HCT116 (cell line): ENCODE measurements around the gene HTN3. TPM values are rescaled to one million over a fixed set of nuclear protein-coding genes. Genes with fewer than 3 reads are reported as not detected.

Experiments used
- ATAC-seq: fragments of 200-7000 bp; cut with Tn5 transposase; 2 replicates; pipeline ENCODE4 v1.9.1; 2020; ENCODE audit warnings: mild to moderate bottlenecking, moderate library complexity
- BruUV-seq: library from RNA; stranded (reverse); fragments of 400-500 nt; replicated peaks from 2 replicates; lab custom pipeline; 2021; lab: Mats Ljungman, UMichigan
- CTCF ChIA-PET: fragments of 300-600 bp; sonication (Branson Sonifier 250); formaldehyde crosslinking; loops from one replicate; lab custom pipeline; 2021; ENCODE audit warnings: antibody characterized with exemption; lab: Charles Lee
- POLR2A ChIA-PET: fragments of 300-600, 350-600 bp; sonication (Branson Sonifier 250); formaldehyde crosslinking; loops from one replicate; lab custom pipeline; 2021; ENCODE audit warnings: antibody characterized with exemption; lab: Charles Lee
- RAD21 ChIA-PET, 2 experiments: fragments of 300-600 bp; sonication (Branson Sonifier 250); formaldehyde crosslinking; loops; one replicate each; lab custom pipeline; 2023; ENCODE audit warnings: low total read pairs in 2 of 2; ENCODE audit not compliant: uncharacterized antibody in 2 of 2, unreplicated experiment in 2 of 2, low non-redundant PET in 1 of 2; lab: Charles Lee
- DNase-seq: peaks from one replicate; pipeline ENCODE4 v3.0.0-alpha.2; 2010; ENCODE audit warnings: low read depth, low spot score
- H2AFZ ChIP-seq: fragments of 200-600 bp; shearing (Covaris generic), sonication (generic); 2 replicates; pipeline ENCODE4 v1.6.1; 2017; ENCODE audit warnings: low read depth, mixed run types, mixed read lengths, antibody characterized with exemption, low read length; ENCODE audit not compliant: poor library complexity, severe bottlenecking
- H3K27ac ChIP-seq: 2 replicates; pipeline ENCODE4 v1.5.1; 2012; ENCODE audit warnings: low read depth, low read length
- H3K27me3 ChIP-seq: fragments of 200-600 bp; sonication (generic); 2 replicates; pipeline ENCODE4 v1.6.1; 2016; ENCODE audit warnings: mixed run types, low read length, mixed read lengths; ENCODE audit not compliant: insufficient read depth
- H3K36me3 ChIP-seq, 2 experiments: fragments of 200-500 bp in 1 of 2; fragments of 200-600 bp in 1 of 2; sonication (Bioruptor generic) in 1 of 2; sonication (generic) in 1 of 2; 2 replicates each; pipeline versions ENCODE4 v1.5.1 to v1.6.1; 2014 to 2016; ENCODE audit warnings: low read length in 2 of 2, inconsistent platforms in 1 of 2, mixed read lengths in 1 of 2, mixed run types in 1 of 2; ENCODE audit not compliant: insufficient read depth in 2 of 2, control insufficient read depth in 1 of 2
- H3K4me1 ChIP-seq, 2 experiments: fragments of 200-600 bp in 1 of 2; sonication (generic) in 1 of 2; 2 replicates each; pipeline versions ENCODE4 v1.5.1 to v1.6.1; 2012 to 2017; ENCODE audit warnings: low read length in 2 of 2, inconsistent platforms in 1 of 2, mild to moderate bottlenecking in 1 of 2, mixed read lengths in 1 of 2, mixed run types in 1 of 2, moderate library complexity in 1 of 2; ENCODE audit not compliant: insufficient read depth in 2 of 2, control insufficient read depth in 1 of 2
- H3K4me2 ChIP-seq: fragments of 200-600 bp; sonication (generic); 2 replicates; pipeline ENCODE4 v1.6.1; 2017; ENCODE audit warnings: mixed run types, low read length, mixed read lengths
- H3K4me3 ChIP-seq, 2 experiments: fragments of 200-600 bp in 1 of 2; sonication (generic) in 1 of 2; replicated peaks in 1 of 2; 2 replicates each; pipeline ENCODE4 v1.5.1; 2011 to 2016; ENCODE audit warnings: low read length in 2 of 2, control low read depth in 1 of 2, low read depth in 1 of 2, mild to moderate bottlenecking in 1 of 2, mixed read lengths in 1 of 2, mixed run types in 1 of 2
- H3K79me2 ChIP-seq: fragments of 200-600 bp; sonication (generic); 2 replicates; pipeline ENCODE4 v1.6.1; 2017; ENCODE audit warnings: mild to moderate bottlenecking, mixed run types, low read length, moderate library complexity, mixed read lengths; ENCODE audit not compliant: insufficient read depth
- H3K9ac ChIP-seq: fragments of 200-600 bp; sonication (generic); 2 replicates; pipeline ENCODE4 v1.6.1; 2016; ENCODE audit warnings: low read length, mixed read lengths
- H3K9me2 ChIP-seq: fragments of 200-600 bp; sonication (generic), shearing (Covaris generic); 2 replicates; pipeline ENCODE4 v1.6.1; 2017; ENCODE audit warnings: mixed run types, mild to moderate bottlenecking, moderate library complexity; ENCODE audit not compliant: insufficient read depth
- H3K9me3 ChIP-seq, 2 experiments: fragments of 200-500 bp in 1 of 2; fragments of 200-600 bp in 1 of 2; sonication (Bioruptor generic) in 1 of 2; sonication (generic) in 1 of 2; 2 replicates each; pipeline ENCODE4 v1.6.1; 2014 to 2017; ENCODE audit warnings: low read length in 2 of 2, mixed read lengths in 2 of 2, inconsistent platforms in 1 of 2, low read depth in 1 of 2, mild to moderate bottlenecking in 1 of 2, mixed run types in 1 of 2, moderate library complexity in 1 of 2; ENCODE audit not compliant: control insufficient read depth in 1 of 2, insufficient read depth in 1 of 2
- H4K20me1 ChIP-seq: fragments of 200-600 bp; sonication (generic), shearing (Covaris generic); 2 replicates; pipeline ENCODE4 v1.6.1; 2017; ENCODE audit warnings: mixed run types, mild to moderate bottlenecking, moderate library complexity; ENCODE audit not compliant: insufficient read depth
- ATF3 ChIP-seq: IDR thresholded peaks from 2 replicates; pipeline ENCODE4 v1.6.1; 2012
- CBX3 ChIP-seq: IDR thresholded peaks from 2 replicates; pipeline ENCODE4 v1.6.1; 2012; ENCODE audit warnings: low read depth
- CEBPB ChIP-seq: IDR thresholded peaks from 2 replicates; pipeline ENCODE4 v1.6.1; 2012; ENCODE audit warnings: low read depth
- EGR1 ChIP-seq: IDR thresholded peaks from 2 replicates; pipeline ENCODE4 v1.6.1; 2012; ENCODE audit warnings: low read depth
- EZH2 ChIP-seq: fragments of 200-600 bp; sonication (generic); IDR thresholded peaks from 2 replicates; pipeline ENCODE4 v1.6.1; 2017; ENCODE audit warnings: antibody characterized with exemption, mixed run types
- EZH2phosphoT487 ChIP-seq: fragments of 200-600 bp; IDR thresholded peaks from 2 replicates; pipeline ENCODE4 v1.6.1; 2018; ENCODE audit warnings: antibody characterized with exemption, borderline replicate concordance
- FOSL1 ChIP-seq: IDR thresholded peaks from 2 replicates; pipeline ENCODE4 v1.6.1; 2012; ENCODE audit warnings: low read depth
- POLR2AphosphoS5 ChIP-seq: IDR thresholded peaks from 2 replicates; pipeline ENCODE4 v1.6.1; 2011; ENCODE audit warnings: mild to moderate bottlenecking, low read depth, low read length, moderate library complexity
- RAD21 ChIP-seq: IDR thresholded peaks from 2 replicates; pipeline ENCODE4 v1.6.1; 2012; ENCODE audit warnings: low read depth, mild to moderate bottlenecking
- REST ChIP-seq: IDR thresholded peaks from 2 replicates; pipeline ENCODE4 v1.6.1; 2012; ENCODE audit warnings: low read depth
- SIN3A ChIP-seq: IDR thresholded peaks from 2 replicates; pipeline ENCODE4 v1.6.1; 2012; ENCODE audit warnings: low read depth
- SP1 ChIP-seq: IDR thresholded peaks from 2 replicates; pipeline ENCODE4 v1.6.1; 2012; ENCODE audit warnings: low read depth
- SRF ChIP-seq: IDR thresholded peaks from 2 replicates; pipeline ENCODE4 v1.6.1; 2012; ENCODE audit warnings: low read depth
- YY1 ChIP-seq: IDR thresholded peaks from 2 replicates; pipeline ENCODE4 v1.6.1; 2011; ENCODE audit warnings: low read length, low read depth, moderate library complexity, mild to moderate bottlenecking; ENCODE audit not compliant: insufficient replicate concordance; ENCODE audit errors: extremely low read depth
- ZFX ChIP-seq: fragments of 450-650 bp; IDR thresholded peaks from 2 replicates; pipeline ENCODE4 v1.6.1; 2017
- ZNF274 ChIP-seq: fragments of 200-500 bp; sonication (Bioruptor generic); IDR thresholded peaks from 2 replicates; pipeline ENCODE4 v1.6.1; 2014; ENCODE audit warnings: mild to moderate bottlenecking, low read depth, low read length, inconsistent platforms
- intact Hi-C: fragments of 100-400 bp; cut with micrococcal nuclease; formaldehyde crosslinking; loops from 2 replicates; pipeline ENCODE4 v1.10.0; 2022
- total RNA-seq: library from RNA; stranded (reverse); gene quantifications from one replicate; pipeline ENCODE4 v1.2.1, GENCODE V29; 2021; ENCODE audit not compliant: unreplicated experiment
- TF ChIP-seq, protein P1 (sequence below): IDR thresholded peaks from 2 replicates; pipeline ENCODE4 v1.6.1; 2012
- TF ChIP-seq, protein P2 (sequence below): IDR thresholded peaks from 2 replicates; pipeline ENCODE4 v1.6.1; 2011; ENCODE audit warnings: mild to moderate bottlenecking, low read length, moderate library complexity; ENCODE audit not compliant: insufficient replicate concordance; ENCODE audit errors: extremely low read depth
- TF ChIP-seq, protein P3 (sequence below), 3 experiments: fragments of 200-600 bp in 1 of 3; sonication (generic) in 1 of 3; IDR thresholded peaks in 2 of 3; conservative IDR thresholded peaks in 1 of 3; 2 replicates each; pipeline ENCODE4 v1.5.1; 2012 to 2017; ENCODE audit warnings: low read depth in 2 of 3, low read length in 2 of 3, antibody characterized with exemption in 1 of 3, borderline replicate concordance in 1 of 3, control low read depth in 1 of 3, mild to moderate bottlenecking in 1 of 3, mixed read lengths in 1 of 3, mixed run types in 1 of 3, moderate library complexity in 1 of 3; ENCODE audit not compliant: insufficient read depth in 1 of 3

The HTN3 gene
- total RNA-seq, 1 experiment from 2014 or later = not detected

- no peak overlapping the region for H3K9ac ChIP-seq
- intact Hi-C loops = no loop called here
- H3K36me3 ChIP-seq = no peaks in the 10 kb centered on the region
- no peaks in the 10 kb centered on the region for H3K4me1 ChIP-seq
- BruUV-seq = no TSS peak
- H3K27ac ChIP-seq = no peak overlapping the region
- H3K4me3 ChIP-seq = no peak overlapping the region
- no peaks in the 10 kb centered on the region for H3K27me3 ChIP-seq
- ChIA-PET CTCF (no interaction called here), POLR2A (no interaction called here), RAD21 (no interaction called here)
- no peak overlapping the region for H2AFZ ChIP-seq
- no peaks in the 10 kb centered on the region for H4K20me1 ChIP-seq
- no peaks in the 10 kb centered on the region for H3K9me2 ChIP-seq
- H3K4me2 ChIP-seq = no peak overlapping the region
- no peak for DNase-seq
- no peaks in the 10 kb centered on the region for H3K9me3 ChIP-seq
- no peak for ATAC-seq
- no peaks in the 10 kb centered on the region for H3K79me2 ChIP-seq
- TF ChIP-seq CBX3 (no peak), SP1 (no peak), FOSL1 (no peak), SRF (no peak), EZH2phosphoT487 (no peak), SIN3A (no peak), POLR2AphosphoS5 (no peak), ATF3 (no peak), EZH2 (no peak), CEBPB (no peak), EGR1 (no peak), ZNF274 (no peak), ZFX (no peak), REST (no peak), RAD21 (no peak), YY1 (no peak)
- TF ChIP-seq, protein P1, sequence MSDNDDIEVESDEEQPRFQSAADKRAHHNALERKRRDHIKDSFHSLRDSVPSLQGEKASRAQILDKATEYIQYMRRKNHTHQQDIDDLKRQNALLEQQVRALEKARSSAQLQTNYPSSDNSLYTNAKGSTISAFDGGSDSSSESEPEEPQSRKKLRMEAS = no peak
- TF ChIP-seq, protein P2, sequence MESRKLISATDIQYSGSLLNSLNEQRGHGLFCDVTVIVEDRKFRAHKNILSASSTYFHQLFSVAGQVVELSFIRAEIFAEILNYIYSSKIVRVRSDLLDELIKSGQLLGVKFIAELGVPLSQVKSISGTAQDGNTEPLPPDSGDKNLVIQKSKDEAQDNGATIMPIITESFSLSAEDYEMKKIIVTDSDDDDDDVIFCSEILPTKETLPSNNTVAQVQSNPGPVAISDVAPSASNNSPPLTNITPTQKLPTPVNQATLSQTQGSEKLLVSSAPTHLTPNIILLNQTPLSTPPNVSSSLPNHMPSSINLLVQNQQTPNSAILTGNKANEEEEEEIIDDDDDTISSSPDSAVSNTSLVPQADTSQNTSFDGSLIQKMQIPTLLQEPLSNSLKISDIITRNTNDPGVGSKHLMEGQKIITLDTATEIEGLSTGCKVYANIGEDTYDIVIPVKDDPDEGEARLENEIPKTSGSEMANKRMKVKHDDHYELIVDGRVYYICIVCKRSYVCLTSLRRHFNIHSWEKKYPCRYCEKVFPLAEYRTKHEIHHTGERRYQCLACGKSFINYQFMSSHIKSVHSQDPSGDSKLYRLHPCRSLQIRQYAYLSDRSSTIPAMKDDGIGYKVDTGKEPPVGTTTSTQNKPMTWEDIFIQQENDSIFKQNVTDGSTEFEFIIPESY = no peak
- TF ChIP-seq, protein P3, sequence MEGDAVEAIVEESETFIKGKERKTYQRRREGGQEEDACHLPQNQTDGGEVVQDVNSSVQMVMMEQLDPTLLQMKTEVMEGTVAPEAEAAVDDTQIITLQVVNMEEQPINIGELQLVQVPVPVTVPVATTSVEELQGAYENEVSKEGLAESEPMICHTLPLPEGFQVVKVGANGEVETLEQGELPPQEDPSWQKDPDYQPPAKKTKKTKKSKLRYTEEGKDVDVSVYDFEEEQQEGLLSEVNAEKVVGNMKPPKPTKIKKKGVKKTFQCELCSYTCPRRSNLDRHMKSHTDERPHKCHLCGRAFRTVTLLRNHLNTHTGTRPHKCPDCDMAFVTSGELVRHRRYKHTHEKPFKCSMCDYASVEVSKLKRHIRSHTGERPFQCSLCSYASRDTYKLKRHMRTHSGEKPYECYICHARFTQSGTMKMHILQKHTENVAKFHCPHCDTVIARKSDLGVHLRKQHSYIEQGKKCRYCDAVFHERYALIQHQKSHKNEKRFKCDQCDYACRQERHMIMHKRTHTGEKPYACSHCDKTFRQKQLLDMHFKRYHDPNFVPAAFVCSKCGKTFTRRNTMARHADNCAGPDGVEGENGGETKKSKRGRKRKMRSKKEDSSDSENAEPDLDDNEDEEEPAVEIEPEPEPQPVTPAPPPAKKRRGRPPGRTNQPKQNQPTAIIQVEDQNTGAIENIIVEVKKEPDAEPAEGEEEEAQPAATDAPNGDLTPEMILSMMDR (IDR thresholded peaks at IDR 0.05 in 2 of 3, conservative IDR thresholded peaks at IDR 0.05 in 1 of 3; ENCODE audit: borderline replicate concordance in 1 of 3, insufficient read depth in 1 of 3, low read depth in 2 of 3, low read length in 2 of 3) = no peak
- TF ChIP-seq, all 23 proteins: peak for 0
Measured at GRCh38 chr4:70062000-70062399, 33.7 kb downstream of the HTN3 start.
